ENCODE data around the gene C11orf98.

The C11orf98 gene

GRCh38 chr11:62682518-62682917 lies 17.5 kb upstream of the C11orf98 start:
- no peak for TF ChIP-seq CTCF (conservative IDR thresholded peaks at IDR 0.05; ENCODE audit: control insufficient read depth, insufficient read depth, low read depth, low read length)
- H3K4me3 ChIP-seq (ENCODE audit: control insufficient read depth, low read depth, low read length) = no peak overlapping the region
- DNase-seq (ENCODE audit: low read depth) = no peak

GRCh38 chr11:62680825-62681240 lies 15.8 kb upstream of the C11orf98 start:
- H3K4me3 ChIP-seq (ENCODE audit: control insufficient read depth, low read depth, low read length) = no peak overlapping the region
- TF ChIP-seq CTCF (conservative IDR thresholded peaks at IDR 0.05; ENCODE audit: control insufficient read depth, insufficient read depth, low read depth, low read length) = peak; percentile 76
- peak; percentile 95 for DNase-seq (ENCODE audit: low read depth)

GRCh38 chr11:62678770-62679696 lies 14.0 kb upstream of the C11orf98 start, which contains the start of gene UBXN1:
Gene UBXN1 (minus strand): TSS chr11:62679073. CDS start chr11:62678923, 150 bp downstream.
- DNase-seq (ENCODE audit: low read depth) = peak; percentile 99
- H3K4me3 ChIP-seq (ENCODE audit: control insufficient read depth, low read depth, low read length) = peak within 1 kb of the TSS; percentile 89
- no peak for TF ChIP-seq CTCF (conservative IDR thresholded peaks at IDR 0.05; ENCODE audit: control insufficient read depth, insufficient read depth, low read depth, low read length)

GRCh38 chr11:62678433-62678769 lies 13.4 kb upstream of the C11orf98 start:
- DNase-seq (ENCODE audit: low read depth) = no peak
- H3K4me3 ChIP-seq (ENCODE audit: control insufficient read depth, low read depth, low read length) = peak overlapping the region; percentile 89
- no peak for TF ChIP-seq CTCF (conservative IDR thresholded peaks at IDR 0.05; ENCODE audit: control insufficient read depth, insufficient read depth, low read depth, low read length)

- peak overlapping the region; percentile 89 for H3K4me3 ChIP-seq (ENCODE audit: control insufficient read depth, low read depth, low read length)
- no peak for TF ChIP-seq CTCF (conservative IDR thresholded peaks at IDR 0.05; ENCODE audit: control insufficient read depth, insufficient read depth, low read depth, low read length)
- no peak for DNase-seq (ENCODE audit: low read depth)
Observed at GRCh38 chr11:62677714-62678113, 12.7 kb upstream of the C11orf98 start.

- DNase-seq (ENCODE audit: low read depth) = no peak
- H3K4me3 ChIP-seq (ENCODE audit: control insufficient read depth, low read depth, low read length) = no peak overlapping the region
- TF ChIP-seq CTCF (conservative IDR thresholded peaks at IDR 0.05; ENCODE audit: control insufficient read depth, insufficient read depth, low read depth, low read length) = no peak
Observed at GRCh38 chr11:62677156-62677555, 12.1 kb upstream of the C11orf98 start.
